Body of pancreas (tissue), 4 donors: ENCODE measurements around the gene KHDC1L. TPM values are rescaled to one million over a fixed set of nuclear protein-coding genes. Genes with fewer than 3 reads are reported as not detected.
"Not testable (repeated sequence)": the region's sequence is repeated elsewhere in the genome, so short reads cannot be mapped to it uniquely, and the experiment has no call there.

Experiments used
- ATAC-seq: fragments of 150-250 bp; one replicate; pipeline ENCODE4 v1.9.1; 2016
- DNase-seq, 4 donors: peaks; one replicate each; pipeline ENCODE4 v3.0.0-alpha.2; 2019
- H3K27ac ChIP-seq, 4 donors: fragments of 200-600 bp; sonication (generic); 1 replicate in 3 of 4; 2 replicates in 1 of 4; pipeline versions ENCODE4 v1.5.1 to v1.6.1; 2016 to 2019; ENCODE audit warnings: mild to moderate bottlenecking in 1 of 4, mixed read lengths in 1 of 4, moderate library complexity in 1 of 4
- H3K27me3 ChIP-seq, 2 donors: fragments of 200-600 bp; sonication (generic); one replicate each; pipeline ENCODE4 v1.6.0; 2016; ENCODE audit warnings: mild to moderate bottlenecking in 1 of 2
- H3K36me3 ChIP-seq, 2 donors: fragments of 200-600 bp; sonication (generic); replicated peaks in 1 of 2; 2 replicates each; pipeline ENCODE4 v1.5.1; 2016; ENCODE audit warnings: low read depth in 2 of 2; ENCODE audit not compliant: insufficient read depth in 1 of 2
- H3K4me1 ChIP-seq: fragments of 200-600 bp; sonication (generic); one replicate; pipeline ENCODE4 v1.6.0; 2016
- H3K4me3 ChIP-seq, 2 donors: fragments of 200-600 bp; sonication (generic); 1 replicate in 1 of 2; 2 replicates in 1 of 2; pipeline ENCODE4 v1.5.1; 2016 to 2019
- H3K9me3 ChIP-seq, 3 donors: fragments of 200-600 bp; sonication (generic); 1 replicate in 2 of 3; 2 replicates in 1 of 3; pipeline ENCODE4 v1.5.1; 2016
- CTCF ChIP-seq, 7 experiments: fragments of 450-650 bp in 4 of 7; fragments of 200-600 bp in 3 of 7; sonication (generic) in 3 of 7; IDR thresholded peaks; one replicate each; pipeline ENCODE4 v1.5.1; 2016 to 2019; ENCODE audit warnings: antibody characterized with exemption in 7 of 7
- POLR2A ChIP-seq, 3 donors: fragments of 450-650 bp; IDR thresholded peaks; one replicate each; pipeline ENCODE4 v1.6.1; 2016; ENCODE audit warnings: antibody characterized with exemption in 3 of 3, mild to moderate bottlenecking in 2 of 3
- WGBS, 2 donors: methylation state at CpG; one replicate each; pipeline ENCODE4 v1.1.5; 2017; 5-methylcytosine and 5-hydroxymethylcytosine counted together
- intact Hi-C: fragments of 100-400 bp; cut with DNase I; formaldehyde crosslinking; loops from one replicate; pipeline ENCODE4 v1.15.1; 2023
- total RNA-seq, 2 donors: library from RNA; depleted of rRNA; stranded (reverse); fragments of >200 nt; gene quantifications; one replicate each; pipeline ENCODE4 v1.1.0, GENCODE V29; 2016

The KHDC1L gene, protein sequence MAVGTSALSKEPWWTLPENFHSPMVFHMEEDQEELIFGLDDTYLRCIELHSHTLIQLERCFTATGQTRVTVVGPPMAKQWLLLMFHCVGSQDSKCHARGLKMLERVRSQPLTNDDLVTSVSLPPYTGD
- total RNA-seq: not detected

DNA sequence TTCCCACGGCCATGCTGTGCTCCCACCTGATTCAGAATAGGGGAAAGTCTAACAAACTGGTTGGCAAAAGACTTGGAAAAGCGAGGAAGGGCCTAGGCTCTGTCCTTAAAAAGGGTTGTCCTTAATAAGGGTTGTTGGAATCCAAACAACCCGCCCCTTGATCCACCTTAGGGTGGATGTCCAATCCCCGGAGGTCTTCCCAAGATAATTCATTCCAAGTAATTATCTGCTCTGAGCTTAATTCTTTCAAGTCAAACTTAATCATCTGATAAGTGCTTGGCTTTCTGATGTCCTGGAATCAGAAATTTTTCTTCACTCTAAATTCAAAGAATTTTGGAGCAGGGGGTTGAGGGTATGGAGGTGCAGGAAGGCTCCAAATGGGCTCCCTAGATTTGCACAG, at the start of gene KHDC1L:
Gene KHDC1L, minus strand, starts transcription at position 101 of the 400 bp plus-strand sequence. Its CDS starts 88 bp downstream, at position 13.
- intact Hi-C loops: no loop called here
- Histone ChIP-seq H3K4me3 (no peak within 1 kb of the TSS), H3K9me3 (no peaks in the 10 kb centered on the region), H3K4me1 (no peaks in the 10 kb centered on the region), H3K27me3 (no peaks in the 10 kb centered on the region), H3K27ac (no peak within 1 kb of the TSS), H3K36me3 (no peaks in the 10 kb centered on the region)
- no peak for TF ChIP-seq CTCF (IDR thresholded peaks at IDR 0.05)
- no peak for TF ChIP-seq POLR2A (IDR thresholded peaks at IDR 0.05)
- DNase-seq: no peak
- ATAC-seq: no peak
- WGBS, 2 donors: 80 to 88% methylated on average over 4 of the region's 4 CpGs

GRCh38 chr6:73269296-73269695, 44.0 kb upstream of the KHDC1L start:
- H3K36me3 ChIP-seq, ATAC-seq, H3K9me3 ChIP-seq, DNase-seq, H3K27me3 ChIP-seq, intact Hi-C loops, H3K27ac ChIP-seq, H3K4me1 ChIP-seq, H3K4me3 ChIP-seq: not testable (repeated sequence)
- WGBS, 2 donors: 95 to 97% methylated on average over 11 to 12 of the region's 13 CpGs

- DNase-seq, intact Hi-C loops, H3K4me1 ChIP-seq, H3K9me3 ChIP-seq, H3K27me3 ChIP-seq, H3K27ac ChIP-seq, ATAC-seq, H3K4me3 ChIP-seq, H3K36me3 ChIP-seq: not testable (repeated sequence)
- 98 to 100% methylated on average over 3 to 16 of the region's 27 CpGs for WGBS, 2 donors
Observed at GRCh38 chr6:73268896-73269295, 43.6 kb upstream of the KHDC1L start.

- ATAC-seq (no peak), DNase-seq (peak in 1 of 4 donors; percentile 17)
- no peak for TF ChIP-seq POLR2A (IDR thresholded peaks at IDR 0.05)
- no peak for TF ChIP-seq CTCF (IDR thresholded peaks at IDR 0.05)
- H3K36me3 ChIP-seq: no peaks in the 10 kb centered on the region
- H3K4me1 ChIP-seq: peaks cover 11% of the 10 kb centered on the region
- no peaks in the 10 kb centered on the region for H3K9me3 ChIP-seq
- H3K27ac ChIP-seq: no peak overlapping the region
- no peaks in the 10 kb centered on the region for H3K27me3 ChIP-seq
- WGBS, 2 donors: 98 to 100% methylated on average over 3 of the region's 3 CpGs
- no peak overlapping the region for H3K4me3 ChIP-seq
- intact Hi-C loops: no loop called here
Observed at GRCh38 chr6:73264446-73264845, 39.1 kb upstream of the KHDC1L start.

DNA sequence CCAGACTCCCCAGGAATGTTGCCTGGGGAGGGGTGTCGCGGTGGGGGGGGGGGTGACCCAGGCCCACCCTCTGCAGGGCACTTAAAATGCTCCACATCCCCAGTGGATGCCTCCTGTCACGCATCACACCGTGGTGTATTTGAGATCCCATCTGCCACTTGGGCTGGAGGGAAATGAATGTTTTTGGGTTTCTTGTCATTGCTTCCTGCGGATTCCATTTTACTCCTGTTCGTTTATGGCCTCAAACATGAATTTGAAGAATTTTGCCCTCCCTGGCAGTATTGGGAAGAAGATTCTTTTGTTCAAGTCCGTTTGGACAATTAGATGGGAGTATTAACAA, 38.2 kb upstream of the KHDC1L start:
- DNase-seq: no peak
- peak overlapping the region in 1 of 4 donors; percentile 24 for H3K27ac ChIP-seq
- peak; percentile 7 for ATAC-seq
- no peaks in the 10 kb centered on the region for H3K27me3 ChIP-seq
- H3K4me3 ChIP-seq: peak overlapping the region; percentile 10 to 32
- peaks cover 11% of the 10 kb centered on the region for H3K4me1 ChIP-seq
- TF ChIP-seq POLR2A (IDR thresholded peaks at IDR 0.05): no peak
- no peak for TF ChIP-seq CTCF (IDR thresholded peaks at IDR 0.05)
- 32 to 38% methylated on average over 7 of the region's 7 CpGs for WGBS, 2 donors
- H3K9me3 ChIP-seq: no peaks in the 10 kb centered on the region
- intact Hi-C loops: no loop called here
- H3K36me3 ChIP-seq: no peaks in the 10 kb centered on the region
